Panc1 (cell line): Measurements from ENCODE around the gene CXCR5. TPM values are rescaled to one million over a fixed set of nuclear protein-coding genes. Genes with fewer than 3 reads are reported as not detected.

Source experiments
- ATAC-seq: fragments of 200-7000 bp; cut with Tn5 transposase; 2 replicates; pipeline ENCODE4 v1.9.1; 2020; ENCODE audit warnings: mild to moderate bottlenecking, moderate library complexity
- BruUV-seq: library from RNA; stranded (reverse); fragments of 400-500 nt; replicated peaks from 2 replicates; lab custom pipeline; 2021; lab: Mats Ljungman, UMichigan
- CTCF ChIA-PET: fragments of 300-600 bp; sonication (Branson Sonifier 250); formaldehyde crosslinking; loops from one replicate; lab custom pipeline; 2022; ENCODE audit warnings: antibody characterized with exemption; lab: Charles Lee
- POLR2A ChIA-PET: fragments of 300-600 bp; sonication (Branson Sonifier 250); formaldehyde crosslinking; loops from one replicate; lab custom pipeline; 2022; ENCODE audit warnings: antibody characterized with exemption; lab: Charles Lee
- DNase-seq: peaks from one replicate; pipeline ENCODE4 v3.0.0-alpha.2; 2010; ENCODE audit warnings: low read depth, low spot score
- H3K27ac ChIP-seq: 2 replicates; pipeline ENCODE4 v1.5.1; 2011; ENCODE audit warnings: mild to moderate bottlenecking, low read length, inconsistent platforms
- H3K27me3 ChIP-seq: fragments of 200-500 bp; sonication (Bioruptor generic); 2 replicates; pipeline ENCODE4 v1.6.0; 2014; ENCODE audit warnings: low read length, inconsistent platforms; ENCODE audit not compliant: control insufficient read depth, insufficient read depth
- H3K36me3 ChIP-seq: fragments of 200-500 bp; sonication (Bioruptor generic); 2 replicates; pipeline ENCODE4 v1.5.1; 2014; ENCODE audit warnings: inconsistent platforms, mild to moderate bottlenecking, low read length, moderate library complexity; ENCODE audit not compliant: control insufficient read depth, insufficient read depth
- H3K4me1 ChIP-seq: 2 replicates; pipeline ENCODE4 v1.5.1; 2011; ENCODE audit warnings: inconsistent platforms, mild to moderate bottlenecking, low read length, moderate library complexity; ENCODE audit not compliant: control insufficient read depth, insufficient read depth
- H3K4me3 ChIP-seq, 2 experiments: 2 replicates each; pipeline ENCODE4 v1.5.1; 2011 to 2012; ENCODE audit warnings: low read depth in 2 of 2, low read length in 2 of 2, mild to moderate bottlenecking in 2 of 2, inconsistent platforms in 1 of 2, moderate library complexity in 1 of 2
- H3K9me3 ChIP-seq: fragments of 200-500 bp; sonication (Bioruptor generic); 2 replicates; pipeline ENCODE4 v1.5.1; 2014; ENCODE audit warnings: low read depth, mild to moderate bottlenecking, inconsistent platforms, low read length, moderate library complexity; ENCODE audit not compliant: control insufficient read depth, insufficient read depth
- POLR2AphosphoS5 ChIP-seq: IDR thresholded peaks from 2 replicates; pipeline ENCODE4 v1.6.1; 2012; ENCODE audit warnings: mild to moderate bottlenecking, low read depth, low read length, moderate library complexity
- REST ChIP-seq, 2 experiments: IDR thresholded peaks; 2 replicates each; pipeline ENCODE4 v1.6.1; 2011 to 2012; ENCODE audit warnings: low read depth in 2 of 2, control low read depth in 1 of 2, low read length in 1 of 2, mild to moderate bottlenecking in 1 of 2, moderate library complexity in 1 of 2; ENCODE audit not compliant: insufficient read depth in 1 of 2
- SIN3A ChIP-seq: IDR thresholded peaks from 2 replicates; pipeline ENCODE4 v1.6.1; 2012; ENCODE audit warnings: low read depth, mild to moderate bottlenecking, low read length, moderate library complexity, borderline replicate concordance; ENCODE audit not compliant: insufficient read depth
- TCF7L2 ChIP-seq: IDR thresholded peaks from 2 replicates; pipeline ENCODE4 v1.6.1; 2011; ENCODE audit warnings: mild to moderate bottlenecking, low read depth, low read length, inconsistent platforms
- in situ Hi-C: cut with HindIII; loops from 2 replicates; pipeline ENCODE4 v1.10.0; 2016; ENCODE audit warnings: low sequenced_read_pairs, low pct_unique_long_range_greater_than_20kb
- intact Hi-C: fragments of 100-400 bp; cut with micrococcal nuclease; formaldehyde crosslinking; loops from one replicate; pipeline ENCODE4 v1.10.0; 2022; ENCODE audit not compliant: unreplicated experiment
- total RNA-seq: library from RNA; stranded (reverse); gene quantifications from one replicate; pipeline ENCODE4 v1.2.1, GENCODE V29; 2021; ENCODE audit not compliant: unreplicated experiment
- TF ChIP-seq, protein P1 (sequence below): fragments of 450-650 bp; IDR thresholded peaks from 2 replicates; pipeline ENCODE4 v1.5.1; 2017; ENCODE audit warnings: mild to moderate bottlenecking

The CXCR5 gene
- total RNA-seq, 1 experiment from 2014 or later, result not detected

DNA sequence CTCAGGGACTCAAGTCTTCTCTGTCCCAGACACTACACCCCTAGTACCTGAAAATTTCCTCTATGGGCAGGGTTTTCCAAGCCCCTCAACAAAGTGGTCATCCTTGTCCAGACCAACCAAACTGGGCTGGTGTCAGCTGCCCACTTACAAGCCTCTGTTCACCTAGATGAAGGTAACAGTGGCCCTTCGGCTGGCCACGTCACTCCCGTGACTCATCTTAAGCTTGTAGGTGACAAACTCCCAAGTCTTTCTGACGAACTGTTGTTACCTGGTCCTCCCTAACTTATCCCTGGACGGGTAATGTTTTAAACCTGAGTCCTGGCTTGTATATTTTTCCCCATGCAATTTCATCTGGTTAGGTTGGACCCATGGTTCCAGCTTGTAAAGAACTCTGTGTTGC is 4.7 kb downstream of the CXCR5 start:
- TF ChIP-seq POLR2AphosphoS5, result no peak
- BruUV-seq, result no TSS peak
- in situ Hi-C loops (no loop called here), intact Hi-C loops (no loop called here)
- no peaks in the 10 kb centered on the region for H3K36me3 ChIP-seq
- ChIA-PET POLR2A (no interaction called here), CTCF (no interaction called here)
- no peaks in the 10 kb centered on the region for H3K27me3 ChIP-seq
- no peak overlapping the region for H3K4me3 ChIP-seq
- no peaks in the 10 kb centered on the region for H3K9me3 ChIP-seq
- ATAC-seq, result no peak
- H3K27ac ChIP-seq, result no peak overlapping the region
- H3K4me1 ChIP-seq, result peaks cover 9% of the 10 kb centered on the region
- no peak for DNase-seq

GRCh38 chr11:118889797-118890196 is 6.1 kb downstream of the CXCR5 start:
- H3K27ac ChIP-seq, result no peak overlapping the region
- H3K9me3 ChIP-seq, result no peaks in the 10 kb centered on the region
- intact Hi-C loops, result no loop called here
- no peaks in the 10 kb centered on the region for H3K27me3 ChIP-seq
- no peaks in the 10 kb centered on the region for H3K36me3 ChIP-seq
- DNase-seq (no peak), ATAC-seq (no peak)
- no TSS peak for BruUV-seq
- ChIA-PET POLR2A (no interaction called here), CTCF (no interaction called here)
- peaks cover 9% of the 10 kb centered on the region for H3K4me1 ChIP-seq
- H3K4me3 ChIP-seq, result no peak overlapping the region
- TF ChIP-seq, protein P1, sequence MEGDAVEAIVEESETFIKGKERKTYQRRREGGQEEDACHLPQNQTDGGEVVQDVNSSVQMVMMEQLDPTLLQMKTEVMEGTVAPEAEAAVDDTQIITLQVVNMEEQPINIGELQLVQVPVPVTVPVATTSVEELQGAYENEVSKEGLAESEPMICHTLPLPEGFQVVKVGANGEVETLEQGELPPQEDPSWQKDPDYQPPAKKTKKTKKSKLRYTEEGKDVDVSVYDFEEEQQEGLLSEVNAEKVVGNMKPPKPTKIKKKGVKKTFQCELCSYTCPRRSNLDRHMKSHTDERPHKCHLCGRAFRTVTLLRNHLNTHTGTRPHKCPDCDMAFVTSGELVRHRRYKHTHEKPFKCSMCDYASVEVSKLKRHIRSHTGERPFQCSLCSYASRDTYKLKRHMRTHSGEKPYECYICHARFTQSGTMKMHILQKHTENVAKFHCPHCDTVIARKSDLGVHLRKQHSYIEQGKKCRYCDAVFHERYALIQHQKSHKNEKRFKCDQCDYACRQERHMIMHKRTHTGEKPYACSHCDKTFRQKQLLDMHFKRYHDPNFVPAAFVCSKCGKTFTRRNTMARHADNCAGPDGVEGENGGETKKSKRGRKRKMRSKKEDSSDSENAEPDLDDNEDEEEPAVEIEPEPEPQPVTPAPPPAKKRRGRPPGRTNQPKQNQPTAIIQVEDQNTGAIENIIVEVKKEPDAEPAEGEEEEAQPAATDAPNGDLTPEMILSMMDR, result no peak
- TF ChIP-seq SIN3A (no peak), POLR2AphosphoS5 (no peak), TCF7L2 (no peak)
- in situ Hi-C loops, result no loop called here

DNA sequence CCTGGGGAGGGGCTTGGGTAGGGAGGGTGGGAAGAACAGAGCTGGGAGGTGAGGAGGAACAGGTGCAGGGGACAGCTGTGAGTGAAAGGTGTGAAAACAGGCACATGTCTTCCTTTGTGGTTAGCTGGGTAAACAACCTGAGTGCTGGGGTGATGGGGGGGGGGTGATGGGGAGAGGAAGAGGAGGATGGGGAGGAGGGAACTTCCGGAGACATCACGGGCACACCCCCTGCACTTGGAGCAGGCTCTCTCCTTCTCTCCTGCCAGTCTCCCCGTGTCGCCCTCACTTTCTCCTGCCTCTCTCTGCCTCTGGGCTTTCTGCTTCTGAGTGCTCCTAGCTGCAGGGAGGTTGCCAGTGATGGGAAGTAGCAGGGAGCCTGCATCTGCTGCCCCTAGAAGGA is 8.8 kb downstream of the CXCR5 start:
- no peak for TF ChIP-seq REST (IDR thresholded peaks at IDR 0.05; ENCODE audit: insufficient read depth in 1 of 2, low read depth in 2 of 2, low read length in 1 of 2)
- no peak for TF ChIP-seq POLR2AphosphoS5
- TF ChIP-seq TCF7L2, result no peak
- TF ChIP-seq SIN3A, result no peak
- TF ChIP-seq, protein P1, result no peak
- POLR2A ChIA-PET, result interaction anchor here (0.5 to 0.7 kb wide), 2 partner anchors 25 to 192 kb away, joined by 4 to 7 read pairs; no protein-coding TSS in a partner anchor

More for the DNA sequence above, 8.8 kb downstream of the CXCR5 start:
- no peaks in the 10 kb centered on the region for H3K36me3 ChIP-seq
- in situ Hi-C loops (no loop called here), intact Hi-C loops (no loop called here)
- peaks cover 35% of the 10 kb centered on the region for H3K4me1 ChIP-seq
- H3K27me3 ChIP-seq, result no peaks in the 10 kb centered on the region
- H3K27ac ChIP-seq, result no peak overlapping the region
- no peak overlapping the region for H3K4me3 ChIP-seq
- BruUV-seq, result no TSS peak
- no peak for ATAC-seq
- H3K9me3 ChIP-seq, result no peaks in the 10 kb centered on the region
- CTCF ChIA-PET, result no interaction called here
- no peak for DNase-seq
